GM19238 (cell line): ENCODE results near the gene PCDHGA3.
"Not testable (repeated sequence)": the region's sequence is repeated elsewhere in the genome, so short reads cannot be mapped to it uniquely, and the experiment has no call there.

Source experiments
- DNase-seq: peaks from one replicate; pipeline ENCODE4 v3.0.0; 2011; ENCODE audit warnings: low spot score; ENCODE audit not compliant: insufficient read length

Gene PCDHGA3

DNA sequence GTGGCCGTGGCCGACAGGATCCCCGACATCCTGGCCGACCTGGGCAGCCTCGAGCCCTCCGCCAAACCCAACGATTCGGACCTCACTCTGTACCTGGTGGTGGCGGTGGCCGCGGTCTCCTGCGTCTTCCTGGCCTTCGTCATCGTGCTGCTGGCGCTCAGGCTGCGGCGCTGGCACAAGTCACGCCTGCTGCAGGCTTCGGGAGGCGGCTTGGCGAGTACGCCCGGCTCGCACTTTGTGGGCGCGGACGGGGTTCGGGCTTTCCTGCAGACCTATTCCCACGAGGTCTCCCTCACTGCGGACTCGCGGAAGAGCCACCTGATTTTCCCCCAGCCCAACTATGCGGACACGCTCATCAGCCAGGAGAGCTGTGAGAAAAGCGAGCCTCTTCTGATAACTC is 2.4 kb downstream of the PCDHGA3 start:
- DNase-seq, result not testable (repeated sequence)

DNA sequence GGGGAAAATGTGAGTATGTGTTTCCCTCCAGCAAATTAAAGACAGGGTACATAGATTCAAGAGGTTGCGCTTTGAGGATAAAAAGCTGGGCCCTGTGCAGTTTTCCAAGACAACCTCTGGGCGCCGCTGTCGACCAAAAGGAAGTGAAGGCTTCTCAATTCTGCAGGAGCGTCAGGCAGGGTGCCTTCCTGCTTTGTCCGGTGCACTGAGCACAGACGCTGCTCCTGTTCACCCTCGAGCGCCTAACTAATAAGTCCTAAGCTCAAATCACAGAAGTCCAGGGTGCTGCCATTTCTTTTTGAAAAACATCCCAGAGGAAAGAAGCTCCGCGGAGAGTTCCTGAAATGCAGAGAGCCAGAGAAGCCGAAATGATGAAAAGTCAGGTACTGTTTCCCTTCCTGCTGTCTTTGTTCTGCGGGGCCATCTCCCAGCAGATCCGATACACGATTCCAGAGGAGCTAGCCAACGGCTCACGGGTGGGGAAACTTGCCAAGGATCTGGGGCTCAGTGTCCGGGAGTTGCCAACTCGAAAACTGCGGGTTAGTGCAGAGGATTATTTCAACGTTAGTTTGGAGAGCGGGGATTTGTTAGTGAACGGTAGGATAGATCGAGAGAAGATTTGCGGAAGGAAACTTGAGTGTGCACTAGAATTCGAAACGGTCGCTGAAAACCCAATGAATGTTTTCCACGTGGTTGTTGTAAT is 6.4 kb downstream of the PCDHGA3 start, which contains the start of gene PCDHGB1:
PCDHGB1 (plus strand) TSS at position 183 of the 703 bp plus-strand sequence; CDS start at position 345, 162 bp downstream.
- DNase-seq, result peak; percentile 37

DNA sequence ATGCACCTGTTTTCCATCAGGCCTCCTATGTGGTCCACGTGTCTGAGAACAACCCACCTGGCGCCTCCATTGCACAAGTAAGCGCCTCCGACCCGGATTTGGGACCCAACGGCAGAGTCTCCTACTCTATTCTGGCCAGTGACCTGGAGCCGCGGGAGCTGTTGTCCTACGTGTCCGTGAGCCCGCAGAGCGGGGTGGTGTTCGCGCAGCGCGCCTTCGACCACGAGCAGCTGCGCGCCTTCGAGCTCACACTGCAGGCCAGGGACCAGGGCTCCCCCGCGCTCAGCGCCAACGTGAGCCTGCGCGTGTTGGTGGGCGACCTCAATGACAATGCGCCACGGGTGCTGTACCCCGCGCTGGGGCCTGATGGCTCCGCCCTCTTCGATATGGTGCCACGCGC is 8.0 kb downstream of the PCDHGA3 start:
- DNase-seq, result no peak

DNA sequence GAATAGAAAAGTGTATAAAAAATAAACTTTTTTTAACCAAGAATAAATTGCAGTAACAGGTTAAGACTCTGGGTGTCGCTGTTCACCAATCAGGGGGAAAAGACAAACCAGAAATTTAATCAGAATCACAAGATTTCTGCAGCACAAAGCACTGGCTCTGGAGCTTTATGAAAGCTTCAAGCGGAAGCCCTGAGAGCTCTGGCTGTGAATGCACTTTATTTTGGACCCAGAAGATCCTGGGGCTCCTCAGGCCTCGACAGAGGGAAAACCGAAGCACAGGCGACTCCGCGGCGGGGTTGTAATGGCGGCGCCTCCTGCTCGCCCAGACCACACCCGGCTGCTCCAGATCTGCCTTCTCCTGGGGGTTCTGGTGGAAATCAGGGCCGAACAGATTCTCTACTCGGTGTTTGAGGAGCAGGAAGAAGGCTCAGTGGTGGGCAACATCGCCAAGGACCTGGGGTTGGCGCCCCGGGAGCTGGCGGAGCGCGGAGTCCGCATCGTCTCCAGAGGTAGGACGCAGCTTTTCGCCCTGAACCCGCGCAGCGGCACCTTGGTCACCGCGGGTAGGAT is 11.4 kb downstream of the PCDHGA3 start, which contains the start of gene PCDHGA4:
PCDHGA4 (plus strand) TSS at position 122 of the 570 bp plus-strand sequence; CDS start at position 209, 87 bp downstream.
- no peak for DNase-seq

DNA sequence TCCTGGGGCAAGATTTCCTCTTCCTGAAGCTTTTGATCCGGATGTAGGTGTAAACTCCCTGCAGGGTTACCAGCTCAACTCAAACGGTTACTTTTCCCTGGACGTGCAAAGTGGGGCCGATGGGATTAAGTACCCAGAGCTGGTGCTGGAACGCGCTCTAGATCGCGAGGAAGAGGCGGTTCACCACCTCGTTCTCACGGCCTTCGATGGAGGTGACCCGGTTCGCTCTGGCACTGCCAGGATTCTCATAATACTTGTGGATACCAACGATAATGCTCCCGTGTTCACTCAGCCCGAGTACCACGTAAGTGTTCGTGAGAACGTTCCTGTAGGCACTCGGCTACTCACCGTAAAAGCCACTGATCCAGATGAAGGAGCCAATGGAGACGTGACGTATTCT is 12.0 kb downstream of the PCDHGA3 start:
- no peak for DNase-seq

DNA sequence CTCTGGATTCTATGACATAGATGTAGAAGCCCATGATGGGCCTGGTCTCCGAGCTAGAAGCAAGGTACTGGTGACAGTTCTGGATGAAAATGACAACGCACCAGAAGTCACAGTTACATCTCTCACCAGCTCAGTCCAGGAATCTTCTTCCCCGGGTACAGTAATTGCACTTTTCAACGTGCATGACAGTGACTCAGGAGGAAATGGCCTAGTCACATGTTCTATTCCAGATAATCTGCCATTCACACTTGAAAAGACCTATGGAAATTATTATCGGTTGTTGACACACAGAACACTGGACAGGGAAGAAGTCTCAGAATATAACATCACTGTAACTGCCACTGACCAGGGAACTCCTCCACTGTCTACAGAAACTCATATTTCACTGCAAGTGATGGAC is 12.5 kb downstream of the PCDHGA3 start:
- no peak for DNase-seq

DNA sequence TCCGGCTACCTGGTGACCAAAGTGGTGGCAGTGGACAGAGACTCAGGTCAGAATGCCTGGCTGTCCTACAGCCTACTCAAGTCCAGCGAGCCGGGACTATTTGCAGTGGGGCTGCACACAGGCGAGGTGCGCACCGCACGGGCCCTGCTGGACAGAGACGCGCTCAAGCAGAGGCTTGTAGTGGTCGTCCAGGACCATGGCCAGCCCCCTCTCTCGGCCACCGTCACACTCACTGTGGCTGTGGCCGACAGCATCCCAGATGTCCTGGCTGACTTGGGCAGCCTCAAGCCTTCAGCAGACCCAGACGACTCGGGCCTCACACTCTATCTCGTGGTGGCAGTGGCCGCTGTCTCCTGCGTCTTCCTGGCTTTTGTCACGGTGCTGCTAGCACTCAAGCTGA is 13.3 kb downstream of the PCDHGA3 start:
- DNase-seq, result no peak

DNA sequence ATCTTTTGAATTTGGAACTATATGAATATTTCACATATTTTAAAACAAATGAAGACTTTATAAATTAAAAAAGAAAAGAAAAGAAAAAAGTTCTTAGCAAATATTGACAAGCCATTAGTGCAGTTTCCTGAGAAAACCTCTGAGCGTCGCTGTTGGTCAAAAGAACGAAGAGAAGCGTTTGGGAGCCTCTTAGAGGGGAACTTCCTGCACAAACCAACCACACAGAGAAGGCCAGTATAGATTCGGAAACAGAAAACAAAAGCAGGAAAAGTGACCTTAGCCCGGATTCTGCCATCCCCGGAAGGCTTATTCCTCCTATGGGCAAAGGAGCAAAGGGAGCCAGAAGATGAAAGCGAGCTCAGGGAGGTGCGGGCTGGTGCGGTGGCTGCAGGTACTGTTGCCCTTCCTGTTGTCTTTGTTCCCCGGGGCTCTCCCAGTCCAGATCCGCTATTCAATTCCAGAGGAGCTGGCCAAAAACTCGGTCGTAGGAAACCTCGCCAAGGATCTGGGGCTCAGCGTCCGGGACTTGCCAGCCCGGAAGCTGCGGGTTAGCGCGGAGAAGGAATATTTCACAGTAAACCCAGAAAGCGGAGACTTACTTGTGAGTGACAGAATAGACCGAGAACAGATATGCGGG is 16.3 kb downstream of the PCDHGA3 start, which contains the start of gene PCDHGB2:
PCDHGB2 (plus strand) TSS at position 205 of the 637 bp plus-strand sequence; CDS start at position 347, 142 bp downstream.
- DNase-seq, result no peak

DNA sequence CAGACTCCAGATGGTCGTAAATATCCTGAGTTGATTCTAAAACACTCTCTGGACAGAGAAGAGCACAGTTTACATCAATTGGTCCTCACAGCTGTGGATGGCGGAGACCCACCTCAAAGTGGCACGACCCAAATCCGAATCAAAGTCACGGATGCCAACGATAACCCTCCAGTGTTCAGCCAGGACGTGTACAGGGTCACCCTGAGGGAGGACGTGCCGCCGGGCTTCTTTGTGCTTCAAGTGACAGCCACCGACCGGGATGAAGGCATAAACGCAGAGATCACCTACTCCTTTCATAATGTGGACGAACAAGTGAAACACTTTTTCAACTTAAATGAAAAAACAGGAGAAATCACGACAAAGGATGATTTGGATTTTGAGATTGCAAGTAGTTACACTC is 17.1 kb downstream of the PCDHGA3 start:
- no peak for DNase-seq

DNA sequence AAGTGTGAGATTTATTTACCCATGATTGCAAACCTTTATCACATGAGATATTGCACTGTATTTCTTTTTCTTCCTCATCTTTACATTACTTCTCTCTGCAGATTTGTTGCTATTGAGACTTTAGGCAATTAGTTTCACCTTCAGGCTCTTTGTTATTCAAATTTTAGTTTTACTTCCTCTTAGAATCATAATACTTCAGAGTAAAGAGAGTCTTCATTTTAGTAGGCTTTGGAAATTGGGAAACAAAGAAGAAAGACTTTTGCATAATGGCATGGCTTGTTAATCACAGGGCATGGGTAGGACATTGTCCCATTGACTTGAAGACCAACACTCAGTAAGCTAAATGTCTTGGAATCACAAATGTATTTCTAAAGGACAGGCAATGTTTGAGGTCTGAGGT is 19.1 kb downstream of the PCDHGA3 start:
- no peak for DNase-seq

DNA sequence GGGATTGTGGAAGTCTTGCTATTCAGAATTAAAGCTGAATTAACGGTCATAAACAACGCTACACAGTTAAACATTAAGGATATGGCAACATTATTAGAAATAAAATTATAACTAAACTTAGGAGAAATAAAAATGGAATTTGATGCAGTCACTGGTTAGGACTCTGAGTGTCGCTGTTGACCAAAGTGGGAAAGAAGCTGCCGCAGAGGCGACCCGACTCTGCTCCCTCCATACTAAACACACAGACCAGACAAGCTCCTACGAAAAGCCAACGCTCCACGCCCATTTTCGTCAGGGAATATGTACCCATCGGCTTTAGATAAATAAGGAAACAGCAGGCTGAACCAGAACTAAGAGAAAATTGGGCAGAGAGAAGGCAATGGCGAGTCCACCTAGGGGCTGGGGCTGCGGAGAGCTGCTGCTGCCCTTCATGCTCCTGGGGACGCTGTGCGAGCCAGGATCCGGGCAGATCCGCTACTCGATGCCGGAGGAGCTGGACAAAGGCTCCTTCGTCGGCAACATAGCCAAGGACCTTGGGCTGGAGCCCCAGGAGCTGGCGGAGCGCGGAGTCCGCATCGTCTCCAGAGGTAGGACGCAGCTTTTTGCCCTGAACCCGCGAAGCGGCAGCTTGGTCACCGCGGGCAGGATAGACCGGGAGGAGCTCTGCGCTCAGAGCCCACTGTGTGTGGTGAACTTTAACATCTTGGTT is 20.5 kb downstream of the PCDHGA3 start, which contains the start of gene PCDHGA5:
PCDHGA5 (plus strand) TSS at position 211 of the 709 bp plus-strand sequence; CDS start at position 380, 169 bp downstream.
- no peak for DNase-seq

DNA sequence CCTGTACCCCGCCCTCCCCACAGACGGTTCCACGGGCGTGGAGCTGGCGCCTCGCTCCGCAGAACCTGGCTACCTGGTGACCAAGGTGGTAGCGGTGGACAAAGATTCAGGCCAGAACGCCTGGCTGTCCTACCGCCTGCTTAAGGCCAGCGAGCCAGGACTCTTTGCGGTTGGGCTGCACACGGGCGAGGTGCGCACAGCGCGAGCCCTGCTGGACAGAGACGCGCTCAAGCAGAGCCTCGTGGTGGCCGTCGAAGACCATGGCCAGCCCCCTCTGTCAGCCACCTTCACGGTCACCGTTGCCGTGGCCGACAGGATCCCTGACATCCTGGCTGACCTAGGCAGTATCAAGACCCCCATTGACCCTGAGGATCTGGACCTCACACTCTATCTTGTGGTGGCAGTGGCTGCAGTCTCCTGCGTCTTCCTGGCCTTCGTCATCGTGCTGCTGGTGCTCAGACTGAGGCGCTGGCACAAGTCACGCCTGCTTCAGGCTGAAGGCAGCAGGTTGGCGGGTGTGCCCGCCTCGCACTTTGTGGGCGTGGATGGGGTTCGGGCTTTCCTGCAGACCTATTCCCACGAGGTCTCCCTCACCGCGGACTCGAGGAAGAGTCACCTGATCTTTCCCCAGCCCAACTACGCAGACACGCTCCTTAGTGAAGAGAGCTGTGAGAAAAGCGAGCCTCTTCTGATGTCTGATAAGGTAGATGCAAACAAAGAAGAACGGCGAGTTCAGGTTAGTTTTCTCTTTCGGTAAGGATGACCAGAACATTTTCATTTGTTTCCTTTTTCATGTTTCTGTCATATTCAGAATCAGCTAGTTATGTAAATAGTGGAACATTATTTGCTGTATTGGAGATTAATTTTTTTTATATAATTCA is 22.6 kb downstream of the PCDHGA3 start:
- DNase-seq, result no peak

DNA sequence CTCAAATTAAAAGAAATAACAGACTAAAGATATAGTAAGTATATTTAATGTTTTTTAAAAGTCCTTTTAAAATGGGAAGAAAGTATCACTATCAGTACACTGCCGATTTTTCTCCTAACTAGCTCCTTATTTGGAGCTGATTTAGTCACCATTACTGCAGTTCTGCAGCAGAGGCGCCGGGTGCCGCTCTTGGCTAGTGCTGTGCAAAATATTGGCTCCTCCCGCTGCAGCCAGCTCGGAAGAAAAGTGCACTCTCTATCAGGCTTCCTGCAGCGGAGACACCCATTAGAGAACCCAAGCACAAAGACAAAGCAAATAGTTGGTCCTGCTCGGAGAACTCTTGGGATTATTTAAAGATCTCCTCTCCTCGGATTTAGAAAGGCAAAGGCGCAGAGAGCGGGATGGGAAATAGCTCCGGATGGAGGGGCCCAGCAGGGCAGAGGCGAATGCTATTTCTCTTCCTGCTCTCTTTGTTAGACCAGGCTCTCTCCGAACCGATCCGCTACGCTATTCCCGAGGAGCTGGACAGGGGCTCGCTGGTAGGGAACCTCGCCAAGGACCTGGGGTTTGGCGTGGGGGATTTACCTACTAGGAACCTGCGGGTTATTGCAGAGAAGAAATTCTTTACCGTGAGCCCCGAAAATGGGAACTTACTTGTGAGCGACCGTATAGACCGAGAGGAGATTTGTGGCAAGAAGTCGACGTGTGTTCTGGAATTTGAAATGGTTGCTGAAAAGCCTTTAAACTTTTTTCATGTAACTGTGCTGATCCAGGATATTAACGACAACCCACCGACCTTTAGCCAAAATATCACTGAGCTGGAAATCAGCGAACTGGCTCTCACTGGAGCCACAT is 26.6 kb downstream of the PCDHGA3 start, which contains the start of gene PCDHGB3:
PCDHGB3 (plus strand) TSS at position 249 of the 855 bp plus-strand sequence; CDS start at position 402, 153 bp downstream.
- DNase-seq, result peak; percentile 21

DNA sequence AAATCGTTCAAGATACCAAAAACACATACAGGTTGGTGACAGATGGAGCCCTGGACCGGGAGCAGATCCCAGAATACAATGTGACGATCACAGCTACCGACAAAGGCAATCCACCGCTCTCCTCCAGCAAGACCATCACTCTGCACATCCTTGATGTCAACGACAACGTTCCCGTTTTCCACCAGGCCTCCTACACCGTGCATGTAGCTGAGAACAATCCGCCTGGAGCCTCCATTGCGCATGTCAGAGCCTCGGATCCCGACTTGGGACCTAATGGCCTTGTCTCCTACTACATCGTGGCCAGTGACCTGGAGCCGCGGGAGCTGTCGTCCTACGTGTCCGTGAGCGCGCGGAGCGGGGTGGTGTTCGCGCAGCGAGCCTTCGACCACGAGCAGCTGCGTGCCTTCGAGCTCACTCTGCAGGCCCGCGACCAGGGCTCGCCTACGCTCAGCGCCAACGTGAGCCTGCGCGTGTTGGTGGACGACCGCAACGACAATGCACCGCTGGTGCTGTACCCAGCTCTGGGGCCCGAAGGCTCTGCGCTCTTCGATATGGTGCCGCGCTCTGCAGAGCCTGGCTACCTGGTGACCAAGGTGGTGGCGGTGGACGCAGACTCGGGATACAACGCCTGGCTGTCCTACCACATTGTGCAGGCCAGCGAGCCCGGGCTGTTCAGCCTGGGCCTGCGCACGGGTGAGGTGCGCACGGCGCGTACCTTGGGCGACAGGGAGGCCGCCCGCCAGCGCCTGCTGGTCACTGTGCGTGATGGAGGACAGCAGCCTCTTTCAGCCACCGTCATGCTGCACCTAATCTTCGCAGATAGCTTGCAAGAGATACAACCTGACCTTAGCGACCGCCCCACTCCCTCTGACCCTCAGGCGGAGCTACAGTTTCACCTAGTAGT is 28.2 kb downstream of the PCDHGA3 start:
- DNase-seq, result no peak

DNA sequence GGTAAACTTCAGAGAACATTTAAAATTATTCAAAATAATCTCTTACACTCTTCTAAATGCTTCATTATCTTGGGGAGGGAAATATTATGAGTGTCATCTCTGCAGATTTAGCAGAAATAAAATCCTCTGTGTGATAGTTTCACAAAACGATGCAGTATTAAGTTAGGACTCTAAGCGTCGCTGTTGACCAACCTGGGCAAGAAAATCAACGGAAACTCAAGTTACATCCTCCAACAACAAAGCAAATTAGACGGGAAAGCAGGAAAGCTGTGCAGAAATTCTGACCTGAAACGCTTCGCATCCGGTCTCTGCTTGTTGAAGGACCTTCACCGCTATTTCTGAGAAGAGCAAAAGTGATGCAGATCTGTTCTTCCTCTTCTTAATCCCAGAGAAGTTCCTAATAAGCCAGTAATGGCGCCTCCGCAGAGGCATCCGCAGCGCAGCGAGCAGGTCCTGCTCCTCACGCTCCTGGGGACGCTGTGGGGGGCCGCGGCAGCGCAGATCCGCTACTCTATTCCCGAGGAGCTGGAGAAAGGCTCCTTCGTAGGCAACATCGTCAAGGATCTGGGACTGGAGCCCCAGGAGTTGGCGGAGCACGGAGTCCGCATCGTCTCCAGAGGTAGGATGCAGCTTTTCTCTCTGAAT is 30.2 kb downstream of the PCDHGA3 start, which contains the start of gene PCDHGA6:
PCDHGA6 (plus strand) TSS at position 219 of the 645 bp plus-strand sequence; CDS start at position 412, 193 bp downstream.
- no peak for DNase-seq

DNA sequence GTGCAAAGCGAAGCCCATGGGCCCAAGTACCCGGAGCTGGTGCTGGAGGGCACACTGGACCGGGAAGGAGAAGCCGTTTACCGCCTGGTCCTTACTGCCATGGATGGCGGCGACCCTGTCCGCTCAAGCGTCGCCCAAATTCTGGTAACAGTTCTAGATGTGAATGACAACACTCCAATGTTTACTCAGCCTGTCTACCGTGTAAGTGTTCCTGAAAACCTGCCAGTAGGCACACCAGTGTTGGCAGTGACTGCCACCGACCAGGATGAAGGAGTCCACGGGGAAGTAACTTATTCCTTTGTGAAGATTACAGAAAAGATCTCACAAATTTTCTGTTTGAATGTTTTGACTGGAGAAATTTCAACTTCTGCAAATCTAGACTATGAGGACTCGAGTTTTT is 31.0 kb downstream of the PCDHGA3 start:
- DNase-seq, result no peak

DNA sequence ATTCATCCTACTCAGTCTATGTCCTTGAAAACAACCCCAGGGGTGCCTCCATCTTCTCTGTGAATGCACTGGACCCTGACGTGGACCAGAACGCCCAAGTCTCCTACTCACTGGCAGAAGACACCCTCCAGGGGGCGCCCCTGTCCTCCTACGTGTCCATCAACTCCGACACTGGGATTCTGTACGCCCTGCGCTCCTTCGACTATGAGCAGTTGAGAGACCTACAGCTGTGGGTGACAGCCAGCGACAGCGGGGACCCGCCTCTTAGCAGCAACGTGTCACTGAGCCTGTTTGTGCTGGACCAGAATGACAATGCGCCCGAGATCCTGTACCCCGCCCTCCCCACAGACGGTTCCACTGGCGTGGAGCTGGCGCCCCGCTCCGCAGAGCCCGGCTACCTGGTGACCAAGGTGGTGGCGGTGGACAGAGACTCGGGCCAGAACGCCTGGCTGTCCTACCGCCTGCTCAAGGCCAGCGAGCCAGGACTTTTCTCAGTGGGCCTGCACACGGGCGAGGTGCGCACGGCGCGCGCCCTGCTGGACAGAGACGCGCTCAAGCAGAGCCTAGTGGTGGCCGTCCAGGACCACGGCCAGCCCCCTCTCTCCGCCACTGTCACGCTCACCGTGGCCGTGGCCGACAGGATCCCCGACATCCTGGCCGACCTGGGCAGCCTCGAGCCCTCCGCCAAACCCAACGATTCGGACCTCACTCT is 32.0 kb downstream of the PCDHGA3 start:
- not testable (repeated sequence) for DNase-seq
